K562 (cell line): ENCODE results near the gene LPIN1. TPM values are rescaled to one million over a fixed set of nuclear protein-coding genes. Genes with fewer than 3 reads are reported as not detected.

Experiments
- GTF2A2 ChIP-seq: IDR thresholded peaks from 2 replicates; pipeline ENCODE4 v1.6.1; 2016; ENCODE audit warnings: mild to moderate bottlenecking, missing genetic modification characterization, missing compliant biosample characterization
- MEIS2 ChIP-seq: fragments of 450-650 bp; IDR thresholded peaks from 2 replicates; pipeline ENCODE4 v1.6.1; 2014; ENCODE audit warnings: mild to moderate bottlenecking; ENCODE audit not compliant: partially characterized antibody
- RREB1 ChIP-seq: fragments of 250-450 bp; sonication (Bioruptor Pico); IDR thresholded peaks from 2 replicates; pipeline ENCODE4 v1.4.0; 2020
- TAL1 ChIP-seq: fragments of 450-650 bp; IDR thresholded peaks from 2 replicates; pipeline ENCODE4 v1.6.1; 2016; ENCODE audit warnings: mild to moderate bottlenecking
- TBL1XR1 ChIP-seq, 2 experiments: IDR thresholded peaks; 2 replicates each; pipeline ENCODE4 v1.6.1; 2012; ENCODE audit warnings: improper control_type of control experiment in 2 of 2, low read length in 2 of 2, mild to moderate bottlenecking in 1 of 2
- ZNF444 ChIP-seq: fragments of 250-450 bp; sonication (Bioruptor Pico); IDR thresholded peaks from 2 replicates; pipeline ENCODE4 v1.4.0; 2020; ENCODE audit warnings: mild to moderate bottlenecking, moderate library complexity
- polyA plus RNA-seq, 8 experiments: library from polyadenylated mRNA; depleted of rRNA in 4 of 8; stranded (reverse) in 5 of 8; unstranded in 3 of 8; fragments of >200 nt; fragmentation: Nextera tagmentation in 2 of 8; fragmentation: Illumina TruSeq in 1 of 8; extraction: Ambion mirVana in 2 of 8; extraction: Trizol in 1 of 8; gene quantifications; 2 replicates each; pipeline versions ENCODE4 v1.2.1 to v1.2.3, GENCODE V29; 2011 to 2014; ENCODE audit warnings: inconsistent platforms in 1 of 8, missing spikeins in 1 of 8
- total RNA-seq, 7 experiments: library from RNA; depleted of rRNA in 6 of 7; stranded (reverse); fragments of >200 nt in 6 of 7; fragmentation: Illumina TruSeq in 2 of 7; extraction: Trizol in 2 of 7; gene quantifications; 2 replicates each; pipeline versions ENCODE4 v1.2.1 to v1.2.3, GENCODE V29; 2011 to 2021; ENCODE audit warnings: low replicate concordance in 1 of 7

Gene LPIN1
- total and polyA plus RNA-seq, 9 of the 15 experiments (the other 6 are each of a cell fraction or from before 2014, with no cell fraction given), result 9.2 to 84.0 (median 27.8) TPM

- TF ChIP-seq ZNF444 (no peak), GTF2A2 (no peak), RREB1 (no peak), TAL1 (no peak), TBL1XR1 (IDR thresholded peaks at IDR 0.05; ENCODE audit: low read length in 2 of 2) (no peak), MEIS2 (no peak)
Observed at GRCh38 chr2:11773111-11773510, 26.7 kb downstream of the LPIN1 start (continued).
